ENCODE data around the gene KBTBD2.
"Not testable (repeated sequence)": the region's sequence is repeated elsewhere in the genome, so short reads cannot be mapped to it uniquely, and the experiment has no call there.

Gene KBTBD2

GRCh38 chr7:32891043-32891799 lies at the start of gene KBTBD2:
Gene KBTBD2 (minus strand): TSS chr7:32891760. CDS start chr7:32879604, 12,156 bp downstream.
- DNase-seq (ENCODE audit: low spot score): peak; percentile 90

- DNase-seq (ENCODE audit: low spot score): no peak
Measured at GRCh38 chr7:32941181-32941580, 49.6 kb upstream of the KBTBD2 start.

- DNase-seq (ENCODE audit: low spot score): peak; percentile 7
Measured at GRCh38 chr7:32937344-32938174, 46.0 kb upstream of the KBTBD2 start.

GRCh38 chr7:32936689-32937088 lies 45.1 kb upstream of the KBTBD2 start:
- no peak for DNase-seq (ENCODE audit: low spot score)

- DNase-seq (ENCODE audit: low spot score): no peak
Measured at GRCh38 chr7:32935558-32935957, 44.0 kb upstream of the KBTBD2 start.

GRCh38 chr7:32930378-32930777 lies 38.8 kb upstream of the KBTBD2 start:
- DNase-seq (ENCODE audit: low spot score): no peak

GRCh38 chr7:32929430-32930143 lies 38.0 kb upstream of the KBTBD2 start:
- no peak for DNase-seq (ENCODE audit: low spot score)

- no peak for DNase-seq (ENCODE audit: low spot score)
Measured at GRCh38 chr7:32928785-32929298, 37.3 kb upstream of the KBTBD2 start.

- peak; percentile 6 for DNase-seq (ENCODE audit: low spot score)
Measured at GRCh38 chr7:32921896-32922295, 30.3 kb upstream of the KBTBD2 start.

- not testable (repeated sequence) for DNase-seq (ENCODE audit: low spot score)
Measured at GRCh38 chr7:32916994-32917393, 25.4 kb upstream of the KBTBD2 start.

- no peak for DNase-seq (ENCODE audit: low spot score)
Measured at GRCh38 chr7:32916006-32916405, 24.4 kb upstream of the KBTBD2 start.

GRCh38 chr7:32915041-32915536 lies 23.5 kb upstream of the KBTBD2 start:
- DNase-seq (ENCODE audit: low spot score): no peak

GRCh38 chr7:32914184-32914583 lies 22.6 kb upstream of the KBTBD2 start:
- DNase-seq (ENCODE audit: low spot score): no peak

GRCh38 chr7:32910195-32910594 lies 18.6 kb upstream of the KBTBD2 start:
- no peak for DNase-seq (ENCODE audit: low spot score)

GRCh38 chr7:32905175-32905662 lies 13.7 kb upstream of the KBTBD2 start:
- DNase-seq (ENCODE audit: low spot score): peak; percentile 54

GRCh38 chr7:32901629-32902028 lies 10.1 kb upstream of the KBTBD2 start:
- no peak for DNase-seq (ENCODE audit: low spot score)

GRCh38 chr7:32900433-32900995 lies 9.0 kb upstream of the KBTBD2 start:
- DNase-seq (ENCODE audit: low spot score): no peak

- not testable (repeated sequence) for DNase-seq (ENCODE audit: low spot score)
Measured at GRCh38 chr7:32897376-32897775, 5.8 kb upstream of the KBTBD2 start.

GRCh38 chr7:32896564-32897347 lies 5.2 kb upstream of the KBTBD2 start:
- no peak for DNase-seq (ENCODE audit: low spot score)

- no peak for DNase-seq (ENCODE audit: low spot score)
Measured at GRCh38 chr7:32894171-32894570, 2.6 kb upstream of the KBTBD2 start.

- no peak for DNase-seq (ENCODE audit: low spot score)
Measured at GRCh38 chr7:32893722-32894121, 2.2 kb upstream of the KBTBD2 start.

Measured in kidney tubule cell (primary cell).